WTC11 (cell line): ENCODE data around the gene C1QTNF8. TPM values are rescaled to one million over a fixed set of nuclear protein-coding genes. Genes with fewer than 3 reads are reported as not detected.

ENCODE experiments used
- ATAC-seq: fragments of 200-7000 bp; cut with Tn5 transposase; 2 replicates; pipeline ENCODE4 v1.10.0; 2021; ENCODE audit warnings: mild to moderate bottlenecking, moderate library complexity
- CTCF ChIA-PET: fragments of 300-600 bp; sonication (Branson Sonifier 250); formaldehyde crosslinking; loops from one replicate; lab custom pipeline; 2021; ENCODE audit warnings: antibody characterized with exemption; lab: Charles Lee
- POLR2A ChIA-PET: fragments of 350-600 bp; sonication (Branson Sonifier 250); formaldehyde crosslinking; loops from one replicate; lab custom pipeline; 2021; ENCODE audit warnings: antibody characterized with exemption; lab: Charles Lee
- DNase-seq: peaks from one replicate; pipeline ENCODE4 v3.0.0; 2021; ENCODE audit warnings: low spot score
- H3K27ac Mint-ChIP-seq: 2 replicates; pipeline ENCODE4 v1.8.0; 2021; ENCODE audit warnings: mixed read lengths
- H3K27me3 Mint-ChIP-seq: 2 replicates; pipeline ENCODE4 v1.8.0; 2021; ENCODE audit warnings: low read depth, mild to moderate bottlenecking, moderate library complexity, mixed read lengths
- H3K36me3 Mint-ChIP-seq: 2 replicates; pipeline ENCODE4 v1.8.0; 2021; ENCODE audit warnings: mixed read lengths
- H3K4me1 Mint-ChIP-seq: 2 replicates; pipeline ENCODE4 v1.8.0; 2022; ENCODE audit warnings: mixed read lengths
- H3K4me3 Mint-ChIP-seq: 2 replicates; pipeline ENCODE4 v1.8.0; 2021; ENCODE audit warnings: mild to moderate bottlenecking, moderate library complexity, mixed read lengths
- H3K9me3 Mint-ChIP-seq: 2 replicates; pipeline ENCODE4 v1.8.0; 2021; ENCODE audit warnings: mixed read lengths
- ATF1 ChIP-seq: sonication (generic); formaldehyde crosslinking; IDR thresholded peaks from 2 replicates; pipeline ENCODE4 v1.8.1; 2023; ENCODE audit warnings: mild to moderate bottlenecking, moderate library complexity, missing genetic modification reagents
- ATF6 ChIP-seq: sonication (generic); formaldehyde crosslinking; IDR thresholded peaks from 2 replicates; pipeline ENCODE4 v1.8.1; 2023; ENCODE audit warnings: mild to moderate bottlenecking, missing genetic modification reagents
- CDX4 ChIP-seq: fragments of 250-450 bp; sonication (Bioruptor Pico); IDR thresholded peaks from 2 replicates; pipeline ENCODE4 v1.9.0; 2021; ENCODE audit warnings: moderate library complexity, mild to moderate bottlenecking, inconsistent platforms, borderline replicate concordance
- CREM ChIP-seq: sonication (generic); formaldehyde crosslinking; IDR thresholded peaks from 2 replicates; pipeline ENCODE4 v1.8.1; 2022; ENCODE audit warnings: mild to moderate bottlenecking, missing genetic modification reagents, moderate library complexity
- E2F5 ChIP-seq: sonication (generic); formaldehyde crosslinking; IDR thresholded peaks from 2 replicates; pipeline ENCODE4 v1.8.1; 2022; ENCODE audit warnings: mild to moderate bottlenecking, moderate library complexity, missing genetic modification reagents
- ELF4 ChIP-seq: sonication (generic); formaldehyde crosslinking; IDR thresholded peaks from 2 replicates; pipeline ENCODE4 v1.8.1; 2022; ENCODE audit warnings: low read depth, mild to moderate bottlenecking, moderate library complexity, missing genetic modification reagents
- FOXJ3 ChIP-seq: sonication (generic); formaldehyde crosslinking; IDR thresholded peaks from 2 replicates; pipeline ENCODE4 v1.9.0; 2021; ENCODE audit warnings: missing genetic modification reagents, mild to moderate bottlenecking, borderline replicate concordance
- GRHL2 ChIP-seq: fragments of 250-450 bp; sonication (Bioruptor Pico); IDR thresholded peaks from 2 replicates; pipeline ENCODE4 v1.8.0; 2022; ENCODE audit warnings: mild to moderate bottlenecking, moderate library complexity; ENCODE audit not compliant: insufficient replicate concordance, severe bottlenecking
- IRF2 ChIP-seq: sonication (generic); formaldehyde crosslinking; IDR thresholded peaks from 2 replicates; pipeline ENCODE4 v1.8.0; 2022; ENCODE audit warnings: low read depth, missing genetic modification reagents, borderline replicate concordance
- JAZF1 ChIP-seq: fragments of 250-450 bp; sonication (Bioruptor Pico); IDR thresholded peaks from 2 replicates; pipeline ENCODE4 v1.9.0; 2021; ENCODE audit warnings: moderate library complexity, mild to moderate bottlenecking, inconsistent platforms
- MLX ChIP-seq: sonication (generic); formaldehyde crosslinking; IDR thresholded peaks from 2 replicates; pipeline ENCODE4 v1.8.1; 2023; ENCODE audit warnings: mild to moderate bottlenecking, missing genetic modification reagents, moderate library complexity
- MYBL2 ChIP-seq: sonication (generic); formaldehyde crosslinking; IDR thresholded peaks from 2 replicates; pipeline ENCODE4 v1.8.1; 2023; ENCODE audit warnings: mild to moderate bottlenecking, moderate library complexity, missing genetic modification reagents
- NFE2L1 ChIP-seq: sonication (generic); formaldehyde crosslinking; IDR thresholded peaks from 2 replicates; pipeline ENCODE4 v1.8.1; 2023; ENCODE audit warnings: missing genetic modification reagents
- NFYB ChIP-seq: sonication (generic); formaldehyde crosslinking; conservative IDR thresholded peaks from 2 replicates; pipeline ENCODE4 v1.8.0; 2022; ENCODE audit warnings: low read depth, missing genetic modification reagents
- NR3C1 ChIP-seq: sonication (generic); formaldehyde crosslinking; conservative IDR thresholded peaks from 2 replicates; pipeline ENCODE4 v1.8.1; 2023; ENCODE audit warnings: low read depth, mild to moderate bottlenecking, missing genetic modification reagents
- SMAD3 ChIP-seq: sonication (generic); formaldehyde crosslinking; IDR thresholded peaks from 2 replicates; pipeline ENCODE4 v1.8.0; 2022; ENCODE audit warnings: missing genetic modification reagents, mild to moderate bottlenecking, borderline replicate concordance
- SOX15 ChIP-seq: fragments of 250-450 bp; sonication (Bioruptor Pico); IDR thresholded peaks from 2 replicates; pipeline ENCODE4 v1.9.0; 2021; ENCODE audit warnings: mild to moderate bottlenecking
- TCF7 ChIP-seq: sonication (generic); formaldehyde crosslinking; IDR thresholded peaks from 2 replicates; pipeline ENCODE4 v1.8.0; 2022; ENCODE audit warnings: mild to moderate bottlenecking, low read depth, missing genetic modification reagents, moderate library complexity
- USF2 ChIP-seq: sonication (generic); formaldehyde crosslinking; IDR thresholded peaks from 2 replicates; pipeline ENCODE4 v1.8.1; 2023; ENCODE audit warnings: mild to moderate bottlenecking, missing genetic modification reagents, moderate library complexity
- ZNF317 ChIP-seq: sonication (generic); formaldehyde crosslinking; IDR thresholded peaks from 2 replicates; pipeline ENCODE4 v1.8.1; 2023; ENCODE audit warnings: low read depth, mild to moderate bottlenecking, moderate library complexity, missing genetic modification reagents, borderline replicate concordance
- ZNF416 ChIP-seq: fragments of 250-450 bp; sonication (Bioruptor Pico); IDR thresholded peaks from 2 replicates; pipeline ENCODE4 v1.9.0; 2021; ENCODE audit warnings: mild to moderate bottlenecking, inconsistent platforms
- ZNF423 ChIP-seq: fragments of 250-450 bp; sonication (Bioruptor Pico); IDR thresholded peaks from 2 replicates; pipeline ENCODE4 v2.1.2; 2022; ENCODE audit warnings: mild to moderate bottlenecking, moderate library complexity
- total RNA-seq: library from RNA; stranded (reverse); gene quantifications from 3 replicates; pipeline ENCODE4 v1.2.3, GENCODE V29; 2021
- TF ChIP-seq, protein P1 (sequence below): sonication (generic); formaldehyde crosslinking; IDR thresholded peaks from 2 replicates; pipeline ENCODE4 v1.8.0; 2022; ENCODE audit warnings: mild to moderate bottlenecking, missing genetic modification reagents
- TF ChIP-seq, protein P2 (sequence below): fragments of 250-450 bp; sonication (Bioruptor Pico); IDR thresholded peaks from 2 replicates; pipeline ENCODE4 v1.9.0; 2021; ENCODE audit warnings: mild to moderate bottlenecking

The C1QTNF8 gene
- total RNA-seq, 1 experiment from 2014 or later = 0.13 TPM

DNA sequence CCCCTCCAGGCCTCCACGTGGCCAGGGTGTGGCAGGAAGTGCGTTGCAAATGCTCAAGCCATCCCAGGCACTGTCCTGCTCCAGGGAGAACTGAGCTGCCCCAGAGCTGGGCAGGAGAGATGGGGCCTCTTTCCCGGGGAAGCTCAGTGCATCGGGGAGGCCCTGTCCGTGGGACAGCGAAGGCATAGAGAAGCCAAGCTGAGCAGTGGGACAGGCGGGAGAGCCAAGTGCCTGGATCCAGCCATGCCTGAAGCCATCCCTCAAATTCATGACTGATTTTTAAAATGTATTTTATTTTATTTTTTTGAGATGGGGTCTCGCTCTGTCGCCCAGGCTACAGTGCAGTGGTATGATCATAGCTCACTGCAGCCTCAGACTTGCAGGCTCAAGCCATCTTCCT lies 48.9 kb downstream of the C1QTNF8 start:
- H3K36me3 Mint-ChIP-seq = no peaks in the 10 kb centered on the region
- H3K9me3 Mint-ChIP-seq = peaks cover 4% of the 10 kb centered on the region
- ChIA-PET POLR2A (no interaction called here), CTCF (interaction anchor here (0.8 to 2.3 kb wide), 3 partner anchors 10 to 66 kb away, joined by 3 to 18 read pairs (median 10); partner anchors contain the start of gene SOX8)
- no peak overlapping the region for H3K4me3 Mint-ChIP-seq
- TF ChIP-seq ZNF416 (CRISPR knock-in tag) = no peak
- TF ChIP-seq SOX15 (CRISPR knock-in tag) = no peak
- no peak for TF ChIP-seq CREM (CRISPR knock-in tag)
- no peak for TF ChIP-seq ELF4 (CRISPR knock-in tag)
- TF ChIP-seq MLX = no peak
- TF ChIP-seq TCF7 = no peak
- no peaks in the 10 kb centered on the region for H3K4me1 Mint-ChIP-seq
- H3K27me3 Mint-ChIP-seq = no peaks in the 10 kb centered on the region
- DNase-seq (no peak), ATAC-seq (no peak)
- H3K27ac Mint-ChIP-seq = no peak overlapping the region

GRCh38 chr16:1045993-1046911 lies 49.8 kb downstream of the C1QTNF8 start:
- H3K4me1 Mint-ChIP-seq = no peaks in the 10 kb centered on the region
- CTCF ChIA-PET = interaction anchor here (2.3 to 2.5 kb wide), 2 partner anchors 11 kb away, joined by 18 to 19 read pairs; no protein-coding TSS in a partner anchor
- H3K27me3 Mint-ChIP-seq = no peaks in the 10 kb centered on the region
- no peak overlapping the region for H3K27ac Mint-ChIP-seq
- peaks cover 9% of the 10 kb centered on the region for H3K9me3 Mint-ChIP-seq
- POLR2A ChIA-PET = no interaction called here
- ATAC-seq (no peak), DNase-seq (no peak)
- H3K4me3 Mint-ChIP-seq = no peak overlapping the region
- H3K36me3 Mint-ChIP-seq = no peaks in the 10 kb centered on the region
- no peak for TF ChIP-seq JAZF1 (CRISPR knock-in tag)
- TF ChIP-seq MYBL2 (CRISPR knock-in tag) = no peak
- TF ChIP-seq GRHL2 = no peak
- no peak for TF ChIP-seq SOX15 (CRISPR knock-in tag)
- no peak for TF ChIP-seq FOXJ3
- no peak for TF ChIP-seq CDX4
- TF ChIP-seq ZNF423 (CRISPR knock-in tag) = no peak
- no peak for TF ChIP-seq NR3C1 (CRISPR knock-in tag)
- TF ChIP-seq ZNF317 (CRISPR knock-in tag) = no peak
- no peak for TF ChIP-seq IRF2
- TF ChIP-seq USF2 (CRISPR knock-in tag) = no peak
- TF ChIP-seq NFYB (CRISPR knock-in tag) = no peak

DNA sequence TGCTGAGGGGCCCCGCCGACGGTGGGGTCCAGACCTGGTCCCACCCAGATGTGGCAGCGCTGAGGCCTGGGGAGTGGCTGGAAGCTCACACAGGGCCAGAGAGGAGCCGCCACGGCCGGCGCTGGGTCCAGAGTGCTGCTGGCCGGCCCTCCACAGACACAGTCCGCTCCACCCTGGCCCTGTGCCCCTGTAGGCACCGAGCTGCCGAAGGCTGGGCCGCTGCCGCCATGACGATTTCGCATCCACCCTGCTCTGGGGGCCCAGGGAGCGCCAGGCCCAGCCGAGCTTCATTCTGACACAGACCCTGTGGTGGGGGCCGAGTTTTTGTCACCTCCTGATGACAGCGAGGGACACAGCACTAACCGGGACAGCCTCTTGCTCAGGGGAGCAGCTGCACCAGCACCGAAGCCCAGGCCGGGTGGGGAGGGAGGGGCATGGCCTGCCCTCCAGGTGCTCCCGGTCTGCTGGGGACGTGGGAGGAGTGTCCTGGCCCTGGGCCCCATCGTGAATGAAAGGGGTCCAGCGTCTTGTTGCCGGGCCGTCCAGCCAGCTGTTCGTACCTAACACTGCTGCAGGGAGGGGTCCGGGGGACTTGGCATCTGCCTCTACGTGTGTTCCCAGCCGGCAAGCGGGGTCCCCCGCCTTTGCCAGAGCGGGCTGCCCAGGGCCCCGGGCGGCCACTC lies 50.6 kb downstream of the C1QTNF8 start:
- ChIA-PET POLR2A (interaction anchor here (1.0 kb wide), 1 partner anchor 15 kb away, joined by 3 read pairs; no protein-coding TSS in a partner anchor), CTCF (interaction anchor here (2.5 kb wide), 1 partner anchor 12 kb away, joined by 19 read pairs; no protein-coding TSS in a partner anchor)
- Mint-ChIP-seq H3K9me3 (peaks cover 9% of the 10 kb centered on the region), H3K4me3 (no peak overlapping the region), H3K36me3 (no peaks in the 10 kb centered on the region), H3K4me1 (no peaks in the 10 kb centered on the region), H3K27ac (no peak overlapping the region), H3K27me3 (no peaks in the 10 kb centered on the region)
- no peak for DNase-seq
- ATAC-seq = no peak
- TF ChIP-seq, protein P1, sequence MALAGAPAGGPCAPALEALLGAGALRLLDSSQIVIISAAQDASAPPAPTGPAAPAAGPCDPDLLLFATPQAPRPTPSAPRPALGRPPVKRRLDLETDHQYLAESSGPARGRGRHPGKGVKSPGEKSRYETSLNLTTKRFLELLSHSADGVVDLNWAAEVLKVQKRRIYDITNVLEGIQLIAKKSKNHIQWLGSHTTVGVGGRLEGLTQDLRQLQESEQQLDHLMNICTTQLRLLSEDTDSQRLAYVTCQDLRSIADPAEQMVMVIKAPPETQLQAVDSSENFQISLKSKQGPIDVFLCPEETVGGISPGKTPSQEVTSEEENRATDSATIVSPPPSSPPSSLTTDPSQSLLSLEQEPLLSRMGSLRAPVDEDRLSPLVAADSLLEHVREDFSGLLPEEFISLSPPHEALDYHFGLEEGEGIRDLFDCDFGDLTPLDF (CRISPR knock-in tag) = no peak
- TF ChIP-seq, protein P2, sequence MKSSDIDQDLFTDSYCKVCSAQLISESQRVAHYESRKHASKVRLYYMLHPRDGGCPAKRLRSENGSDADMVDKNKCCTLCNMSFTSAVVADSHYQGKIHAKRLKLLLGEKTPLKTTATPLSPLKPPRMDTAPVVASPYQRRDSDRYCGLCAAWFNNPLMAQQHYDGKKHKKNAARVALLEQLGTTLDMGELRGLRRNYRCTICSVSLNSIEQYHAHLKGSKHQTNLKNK (CRISPR knock-in tag) = no peak
- no peak for TF ChIP-seq E2F5 (CRISPR knock-in tag)
- TF ChIP-seq SMAD3 (CRISPR knock-in tag) = no peak
- no peak for TF ChIP-seq ATF1 (CRISPR knock-in tag)
- TF ChIP-seq NFE2L1 (CRISPR knock-in tag) = no peak
- TF ChIP-seq ZNF317 (CRISPR knock-in tag) = no peak
- TF ChIP-seq IRF2 = no peak
- no peak for TF ChIP-seq ATF6 (CRISPR knock-in tag)
